Measurements from ENCODE around the gene KLF2. TPM values are rescaled to one million over a fixed set of nuclear protein-coding genes. Genes with fewer than 3 reads are reported as not detected.

KLF2 gene
- total and polyA plus RNA-seq, 8 donors = 3.1 to 12.0 (median 5.2) TPM

- Histone ChIP-seq H3K9me3 (no peaks in the 10 kb centered on the region), H3K36me3 (no peaks in the 10 kb centered on the region), H3K4me3 (no peak overlapping the region), H3K27ac (no peak overlapping the region), H3K4me1 (peaks cover 7 to 17% (median 11%) of the 10 kb centered on the region in 3 donors), H3K27me3 (no peaks in the 10 kb centered on the region)
- TF ChIP-seq CTCF (IDR thresholded peaks at IDR 0.05) = no peak
- DNase-seq (no peak), FAIRE-seq (no peak), ATAC-seq (peak in 1 of 4 donors; percentile 22)
- intact Hi-C loops (cut with DNase I) = no loop called here
- WGBS, 2 donors = 72 to 73% methylated on average over 10 of the region's 10 CpGs
Observed at GRCh38 chr19:16359074-16359473, 34.4 kb downstream of the KLF2 start.

- TF ChIP-seq CTCF (IDR thresholded peaks at IDR 0.05) = no peak
- H3K4me1 ChIP-seq = peaks cover 7 to 18% (median 11%) of the 10 kb centered on the region in 3 donors
- H3K9me3 ChIP-seq = no peaks in the 10 kb centered on the region
- no peaks in the 10 kb centered on the region for H3K27me3 ChIP-seq
- 93 to 95% methylated on average over 6 of the region's 6 CpGs for WGBS, 2 donors
- DNase-seq = no peak
- no peak overlapping the region for H3K4me3 ChIP-seq
- no peak for ATAC-seq
- no peak overlapping the region for H3K27ac ChIP-seq
- FAIRE-seq = no peak
- no peaks in the 10 kb centered on the region for H3K36me3 ChIP-seq
- intact Hi-C loops (cut with DNase I) = no loop called here
Observed at GRCh38 chr19:16359964-16360363, 35.3 kb downstream of the KLF2 start.

- Histone ChIP-seq H3K4me3 (no peak overlapping the region), H3K36me3 (no peaks in the 10 kb centered on the region), H3K27me3 (no peaks in the 10 kb centered on the region), H3K4me1 (peaks cover 7 to 18% (median 11%) of the 10 kb centered on the region in 3 donors), H3K9me3 (no peaks in the 10 kb centered on the region), H3K27ac (no peak overlapping the region)
- ATAC-seq (no peak), FAIRE-seq (no peak), DNase-seq (no peak)
- TF ChIP-seq CTCF (IDR thresholded peaks at IDR 0.05) = no peak
- WGBS, 2 donors = 88 to 92% methylated on average over 10 of the region's 10 CpGs
- intact Hi-C loops (cut with DNase I) = no loop called here
Observed at GRCh38 chr19:16360738-16361137, 36.1 kb downstream of the KLF2 start.

- Histone ChIP-seq H3K4me1 (peaks cover 7 to 18% (median 11%) of the 10 kb centered on the region in 3 donors), H3K9me3 (no peaks in the 10 kb centered on the region), H3K27me3 (no peaks in the 10 kb centered on the region), H3K27ac (no peak overlapping the region), H3K4me3 (no peak overlapping the region), H3K36me3 (no peaks in the 10 kb centered on the region)
- FAIRE-seq = no peak
- intact Hi-C loops (cut with DNase I) = no loop called here
- no peak for DNase-seq
- no peak for TF ChIP-seq CTCF (IDR thresholded peaks at IDR 0.05)
- no peak for ATAC-seq
- WGBS, 2 donors = 91 to 92% methylated on average over 13 of the region's 13 CpGs
Observed at GRCh38 chr19:16361254-16361653, 36.6 kb downstream of the KLF2 start.

GRCh38 chr19:16361926-16362325 lies 37.3 kb downstream of the KLF2 start:
- H3K9me3 ChIP-seq = no peaks in the 10 kb centered on the region
- FAIRE-seq (no peak), ATAC-seq (no peak), DNase-seq (no peak)
- 95% methylated on average over 10 of the region's 10 CpGs for WGBS, 2 donors
- no peaks in the 10 kb centered on the region for H3K27me3 ChIP-seq
- intact Hi-C loops (cut with DNase I) = no loop called here
- no peak overlapping the region for H3K4me3 ChIP-seq
- peaks cover 7 to 18% (median 11%) of the 10 kb centered on the region in 3 donors for H3K4me1 ChIP-seq
- no peak for TF ChIP-seq CTCF (IDR thresholded peaks at IDR 0.05)
- no peak overlapping the region for H3K27ac ChIP-seq
- H3K36me3 ChIP-seq = no peaks in the 10 kb centered on the region

Measured in pancreas (tissue), 10 donors.